Keratinocyte (primary cell): ENCODE measurements around the gene CDC42EP1. TPM values are rescaled to one million over a fixed set of nuclear protein-coding genes. Genes with fewer than 3 reads are reported as not detected.

Experiments used
- DNase-seq: peaks from one replicate; pipeline ENCODE4 v3.0.0-alpha.2; 2011; ENCODE audit warnings: low read depth, missing footprints, low spot score
- FAIRE-seq: peaks from 2 replicates; lab custom pipeline; 2011; peaks lifted over from hg19 to GRCh38; lab: Jason Lieb, UNC
- H2AFZ ChIP-seq: 2 replicates; pipeline ENCODE4 v1.6.0; 2012; ENCODE audit warnings: low read length, control low read depth, inconsistent platforms; ENCODE audit not compliant: control insufficient read depth
- H3K27ac ChIP-seq: 2 replicates; pipeline ENCODE4 v1.5.1; 2011; ENCODE audit warnings: low read length; ENCODE audit not compliant: control insufficient read depth, insufficient read depth
- H3K27me3 ChIP-seq: 3 replicates; pipeline ENCODE4 v1.6.0; 2011; ENCODE audit warnings: low read length; ENCODE audit not compliant: control insufficient read depth, insufficient read depth; ENCODE audit errors: extremely low read depth
- H3K36me3 ChIP-seq, 2 experiments: 2 replicates in 1 of 2; 3 replicates in 1 of 2; pipeline ENCODE4 v1.5.1; 2011; ENCODE audit warnings: low read length in 2 of 2, mild to moderate bottlenecking in 1 of 2; ENCODE audit not compliant: control insufficient read depth in 2 of 2, insufficient read depth in 2 of 2; ENCODE audit errors: extremely low read depth in 1 of 2
- H3K4me1 ChIP-seq: 3 replicates; pipeline ENCODE4 v1.5.1; 2011; ENCODE audit warnings: low read length; ENCODE audit not compliant: control insufficient read depth, insufficient read depth; ENCODE audit errors: extremely low read depth
- H3K4me2 ChIP-seq: 3 replicates; pipeline ENCODE4 v1.6.0; 2011; ENCODE audit warnings: low read depth, low read length; ENCODE audit not compliant: control insufficient read depth, insufficient read depth; ENCODE audit errors: extremely low read depth
- H3K4me3 ChIP-seq, 3 experiments: fragments of 200-600 bp in 1 of 3; sonication (generic) in 1 of 3; 2 replicates in 2 of 3; 3 replicates in 1 of 3; pipeline ENCODE4 v1.5.1; 2011 to 2016; ENCODE audit warnings: low read length in 3 of 3, mild to moderate bottlenecking in 3 of 3, control low read depth in 2 of 3, inconsistent platforms in 1 of 3, low read depth in 1 of 3, mixed read lengths in 1 of 3, mixed run types in 1 of 3, moderate library complexity in 1 of 3; ENCODE audit not compliant: control insufficient read depth in 2 of 3, insufficient read depth in 2 of 3; ENCODE audit errors: extremely low read depth in 1 of 3
- H3K79me2 ChIP-seq: 2 replicates; pipeline ENCODE4 v1.6.0; 2012; ENCODE audit warnings: low read length; ENCODE audit not compliant: control insufficient read depth, insufficient read depth
- H3K9ac ChIP-seq: 3 replicates; pipeline ENCODE4 v1.6.0; 2011; ENCODE audit warnings: low read length; ENCODE audit not compliant: control insufficient read depth, insufficient read depth; ENCODE audit errors: extremely low read depth
- H3K9me1 ChIP-seq: 3 replicates; pipeline ENCODE4 v1.6.0; 2011; ENCODE audit warnings: low read length; ENCODE audit not compliant: control insufficient read depth, insufficient read depth; ENCODE audit errors: extremely low read depth
- H3K9me3 ChIP-seq: 2 replicates; pipeline ENCODE4 v1.5.1; 2012; ENCODE audit warnings: low read depth, low read length; ENCODE audit not compliant: control insufficient read depth
- H4K20me1 ChIP-seq: 3 replicates; pipeline ENCODE4 v1.6.0; 2011; ENCODE audit warnings: low read length; ENCODE audit not compliant: control insufficient read depth, insufficient read depth; ENCODE audit errors: extremely low read depth
- EZH2 ChIP-seq: IDR thresholded peaks from one replicate; pipeline ENCODE4 v1.6.1; 2012; ENCODE audit warnings: inconsistent platforms, mild to moderate bottlenecking, low read length, moderate library complexity
- dilution Hi-C: fragments of 300-500 bp; cut with MboI; formaldehyde crosslinking; loops from one replicate; pipeline ENCODE4 v1.7.0; 2020; ENCODE audit warnings: low sequenced_read_pairs; ENCODE audit not compliant: extremely low pct_ligation_motif_present
- polyA plus RNA-seq, 5 experiments: library from polyadenylated mRNA; depleted of rRNA in 3 of 5; stranded (reverse) in 3 of 5; stranded (forward) in 1 of 5; unstranded in 1 of 5; fragments of >200 nt; gene quantifications; 1 replicate in 1 of 5; 2 replicates in 3 of 5; 3 replicates in 1 of 5; pipeline versions ENCODE4 v1.2.1 to v1.2.3, GENCODE V29; 2011 to 2012; ENCODE audit warnings: missing spikeins in 2 of 5, low read depth in 1 of 5, low replicate concordance in 1 of 5
- TF ChIP-seq, protein P1 (sequence below), 3 experiments: IDR thresholded peaks in 1 of 3; conservative IDR thresholded peaks in 1 of 3; optimal IDR thresholded peaks in 1 of 3; 2 replicates in 2 of 3; 3 replicates in 1 of 3; pipeline versions ENCODE3 to v1.5.1; 2011; ENCODE audit warnings: low read length in 3 of 3, mild to moderate bottlenecking in 3 of 3, moderate library complexity in 2 of 3, control low read depth in 1 of 3, inconsistent platforms in 1 of 3; ENCODE audit not compliant: insufficient read depth in 2 of 3; ENCODE audit errors: extremely low read depth in 1 of 3

CDC42EP1 gene
- polyA plus RNA-seq, 1 donor (not counting 4 experiments of a cell fraction or from before 2014, with no cell fraction given), result 10.5 TPM

DNA sequence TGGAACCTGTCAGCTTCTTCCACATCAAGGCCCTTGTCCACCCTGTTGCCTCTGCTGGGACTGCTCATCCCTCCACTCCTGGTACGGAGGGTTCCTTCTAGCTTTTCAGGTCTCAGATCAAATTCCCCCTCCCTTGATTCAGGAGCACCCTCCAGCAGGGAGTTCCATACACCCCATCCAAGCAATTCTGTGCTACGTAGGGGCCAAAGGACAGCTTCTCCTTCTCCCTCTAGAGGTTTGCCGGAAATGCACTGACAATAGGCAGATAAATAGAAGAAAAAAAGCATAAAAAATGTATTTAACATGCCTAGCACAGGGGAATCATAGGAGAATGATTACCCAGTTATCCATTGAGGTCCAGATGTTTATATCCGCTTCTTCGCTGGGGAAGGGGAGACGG lies 37.8 kb upstream of the CDC42EP1 start:
- Histone ChIP-seq H3K9me1 (no peaks in the 10 kb centered on the region), H3K4me1 (peaks cover 37% of the 10 kb centered on the region), H3K27ac (no peak overlapping the region), H3K4me3 (no peak overlapping the region), H3K4me2 (no peak overlapping the region), H3K9ac (no peak overlapping the region), H2AFZ (no peak overlapping the region), H4K20me1 (no peaks in the 10 kb centered on the region), H3K36me3 (peaks cover 1 to 3% of the 10 kb centered on the region in 2 experiments), H3K79me2 (peaks cover 14% of the 10 kb centered on the region), H3K27me3 (no peaks in the 10 kb centered on the region), H3K9me3 (no peaks in the 10 kb centered on the region)
- no peak for TF ChIP-seq EZH2
- TF ChIP-seq, protein P1, sequence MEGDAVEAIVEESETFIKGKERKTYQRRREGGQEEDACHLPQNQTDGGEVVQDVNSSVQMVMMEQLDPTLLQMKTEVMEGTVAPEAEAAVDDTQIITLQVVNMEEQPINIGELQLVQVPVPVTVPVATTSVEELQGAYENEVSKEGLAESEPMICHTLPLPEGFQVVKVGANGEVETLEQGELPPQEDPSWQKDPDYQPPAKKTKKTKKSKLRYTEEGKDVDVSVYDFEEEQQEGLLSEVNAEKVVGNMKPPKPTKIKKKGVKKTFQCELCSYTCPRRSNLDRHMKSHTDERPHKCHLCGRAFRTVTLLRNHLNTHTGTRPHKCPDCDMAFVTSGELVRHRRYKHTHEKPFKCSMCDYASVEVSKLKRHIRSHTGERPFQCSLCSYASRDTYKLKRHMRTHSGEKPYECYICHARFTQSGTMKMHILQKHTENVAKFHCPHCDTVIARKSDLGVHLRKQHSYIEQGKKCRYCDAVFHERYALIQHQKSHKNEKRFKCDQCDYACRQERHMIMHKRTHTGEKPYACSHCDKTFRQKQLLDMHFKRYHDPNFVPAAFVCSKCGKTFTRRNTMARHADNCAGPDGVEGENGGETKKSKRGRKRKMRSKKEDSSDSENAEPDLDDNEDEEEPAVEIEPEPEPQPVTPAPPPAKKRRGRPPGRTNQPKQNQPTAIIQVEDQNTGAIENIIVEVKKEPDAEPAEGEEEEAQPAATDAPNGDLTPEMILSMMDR (optimal IDR thresholded peaks at IDR 0.05 in 1 of 3, IDR thresholded peaks at IDR 0.05 in 1 of 3, conservative IDR thresholded peaks at IDR 0.05 in 1 of 3; ENCODE audit: extremely low read depth in 1 of 3, insufficient read depth in 2 of 3, low read length in 3 of 3), result no peak
- DNase-seq (no peak), FAIRE-seq (no peak)
- dilution Hi-C loops, result no loop called here

- Histone ChIP-seq H3K4me1 (peaks cover 36% of the 10 kb centered on the region), H3K4me3 (peak overlapping the region in 1 of 3 experiments; percentile 50), H3K9me1 (no peaks in the 10 kb centered on the region), H3K27ac (peak overlapping the region; percentile 98), H3K9ac (peak overlapping the region; percentile 66), H3K36me3 (no peaks in the 10 kb centered on the region), H4K20me1 (no peaks in the 10 kb centered on the region), H3K27me3 (no peaks in the 10 kb centered on the region), H3K79me2 (no peaks in the 10 kb centered on the region), H3K4me2 (peak overlapping the region; percentile 83), H2AFZ (peak overlapping the region; percentile 37), H3K9me3 (no peaks in the 10 kb centered on the region)
- FAIRE-seq (no peak), DNase-seq (no peak)
- dilution Hi-C loops, result no loop called here
- TF ChIP-seq EZH2, result no peak
- TF ChIP-seq, protein P1 (optimal IDR thresholded peaks at IDR 0.05 in 1 of 3, IDR thresholded peaks at IDR 0.05 in 1 of 3, conservative IDR thresholded peaks at IDR 0.05 in 1 of 3; ENCODE audit: extremely low read depth in 1 of 3, insufficient read depth in 2 of 3, low read length in 3 of 3), result no peak
These were observed 35.1 kb upstream of the CDC42EP1 start for GRCh38 chr22:37525073-37525745.
